Vein endothelial cell (primary cell): ENCODE data around the gene OR13J1. TPM values are rescaled to one million over a fixed set of nuclear protein-coding genes. Genes with fewer than 3 reads are reported as not detected.

ENCODE experiments used
- total RNA-seq: library from RNA; depleted of rRNA; stranded (reverse); fragments of >200 nt; gene quantifications from 2 replicates; pipeline ENCODE4 v1.2.3, GENCODE V29; 2012

Gene OR13J1
- total RNA-seq, result not detected in 2 replicates

GRCh38 chr9:35870351-35870923, at the start of gene OR13J1:
OR13J1 (minus strand) TSS chr9:35870401; CDS start chr9:35870401, 0 bp downstream.

GRCh38 chr9:35909274-35909673, 39.1 kb upstream of the OR13J1 start, which contains the start of gene SPAAR:
SPAAR (plus strand) TSS chr9:35909490; CDS start chr9:35910464, 974 bp downstream.

GRCh38 chr9:35905912-35906679, 35.9 kb upstream of the OR13J1 start, which contains the start of gene HRCT1:
HRCT1 (plus strand) TSS chr9:35906202; CDS start chr9:35906288, 86 bp downstream.

GRCh38 chr9:35829084-35829763, 41.0 kb downstream of the OR13J1 start, which contains the start of gene TMEM8B:
TMEM8B (plus strand) TSS chr9:35829228; CDS start chr9:35829448, 220 bp downstream.

GRCh38 chr9:35828716-35829083, 41.5 kb downstream of the OR13J1 start, which contains the start of gene FAM221B:
FAM221B (minus strand) TSS chr9:35828732; CDS start chr9:35826161, 2,571 bp downstream.

Other genes with a start within 250 kb of the OR13J1 start
- gene SIT1, start 219.5 kb downstream of the OR13J1 start, total RNA-seq, result not detected in 2 replicates
- 49,879 and 52,393 TPM in 2 replicates for gene RMRP, start 212.4 kb downstream of the OR13J1 start, total RNA-seq
- 6.0 and 10.1 TPM in 2 replicates for gene CCDC107, start 212.1 kb downstream of the OR13J1 start, total RNA-seq
- 1.6 and 3.5 TPM in 2 replicates for gene ARHGEF39, start 205.2 kb downstream of the OR13J1 start, total RNA-seq
- 0.10 TPM in 1 of 2 replicates, not detected in the other for gene CA9, start 196.5 kb downstream of the OR13J1 start, total RNA-seq
- gene TPM2, start 180.5 kb downstream of the OR13J1 start, total RNA-seq, result 10.5 and 20.2 TPM in 2 replicates
- gene TLN1, start 138.2 kb downstream of the OR13J1 start, total RNA-seq, result 294 and 296 TPM in 2 replicates
- 51.3 and 60.4 TPM in 2 replicates for gene CREB3, start 137.7 kb downstream of the OR13J1 start, total RNA-seq
- gene GBA2, start 121.2 kb downstream of the OR13J1 start, total RNA-seq, result 133 and 134 TPM in 2 replicates
- 19.4 and 25.5 TPM in 2 replicates for gene RGP1, start 121.1 kb downstream of the OR13J1 start, total RNA-seq
- 22.4 and 50.3 TPM in 2 replicates for gene MSMP, start 116.1 kb downstream of the OR13J1 start, total RNA-seq
- 5.6 and 5.8 TPM in 2 replicates for gene NPR2, start 78.8 kb downstream of the OR13J1 start, total RNA-seq
- 0.10 TPM in 1 of 2 replicates, not detected in the other for gene SPAG8, start 58.1 kb downstream of the OR13J1 start, total RNA-seq
- 6.2 and 10.0 TPM in 2 replicates for gene HINT2, start 55.4 kb downstream of the OR13J1 start, total RNA-seq
- not detected in 2 replicates for gene FAM221B, start 41.7 kb downstream of the OR13J1 start, total RNA-seq
- gene TMEM8B, start 41.2 kb downstream of the OR13J1 start, total RNA-seq, result 0.19 and 0.98 TPM in 2 replicates
- 1.8 and 4.6 TPM in 2 replicates for gene HRCT1, start 35.8 kb upstream of the OR13J1 start, total RNA-seq
- 2.0 and 4.5 TPM in 2 replicates for gene SPAAR, start 39.1 kb upstream of the OR13J1 start, total RNA-seq
- not detected in 2 replicates for gene OR2S2, start 87.8 kb upstream of the OR13J1 start, total RNA-seq
- gene RECK, start 166.5 kb upstream of the OR13J1 start, total RNA-seq, result 14.1 and 24.8 TPM in 2 replicates